Right kidney (tissue), 1 donor: ENCODE results near the gene TRPT1.

Experiments used
- DNase-seq: peaks from one replicate; pipeline ENCODE4 v3.0.0-alpha.2; 2016

TRPT1 gene

DNA sequence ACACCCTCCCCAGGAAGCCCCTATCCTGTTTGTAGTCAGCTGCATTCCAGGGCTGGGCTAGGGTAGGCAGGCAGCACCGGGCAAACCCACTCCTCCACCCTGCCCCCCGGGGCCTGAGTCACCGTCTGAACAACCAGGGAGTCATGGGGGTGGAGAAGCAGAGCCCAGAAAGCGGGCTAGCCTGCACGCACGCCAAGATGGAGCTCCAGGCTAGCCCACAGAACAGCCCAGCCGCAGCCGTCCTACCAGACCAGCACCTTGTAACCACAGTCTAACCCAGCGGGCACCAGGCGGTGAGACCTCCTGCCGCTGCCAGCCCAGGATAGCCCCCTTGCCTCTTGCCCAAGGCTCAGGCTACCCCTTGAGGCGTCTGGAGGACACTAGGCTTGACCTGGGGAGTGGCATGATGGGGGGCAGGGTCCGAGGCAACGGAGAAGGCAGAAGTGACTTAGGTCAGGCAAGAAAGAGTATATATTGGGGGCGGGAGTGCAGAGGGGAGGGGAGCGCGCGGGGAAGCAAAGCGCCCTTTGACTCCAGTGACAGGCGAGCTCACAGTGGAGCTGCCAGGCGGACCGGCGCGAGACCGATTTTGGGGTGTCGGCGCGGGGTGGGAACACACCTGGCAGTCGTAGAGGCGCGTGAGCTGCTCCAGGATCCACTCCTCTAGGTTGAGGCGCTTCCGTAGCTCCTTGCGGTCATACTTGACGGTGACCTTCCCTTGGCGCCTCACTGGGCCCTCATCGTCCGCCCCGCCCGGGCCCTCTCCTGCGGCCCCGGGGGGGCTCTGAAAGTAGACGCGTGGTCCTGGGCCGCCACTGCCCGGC is 20.0 kb upstream of the TRPT1 start:
- DNase-seq, result peak; percentile 56

GRCh38 chr11:64245401-64245796 is 19.4 kb upstream of the TRPT1 start:
- no peak for DNase-seq

DNA sequence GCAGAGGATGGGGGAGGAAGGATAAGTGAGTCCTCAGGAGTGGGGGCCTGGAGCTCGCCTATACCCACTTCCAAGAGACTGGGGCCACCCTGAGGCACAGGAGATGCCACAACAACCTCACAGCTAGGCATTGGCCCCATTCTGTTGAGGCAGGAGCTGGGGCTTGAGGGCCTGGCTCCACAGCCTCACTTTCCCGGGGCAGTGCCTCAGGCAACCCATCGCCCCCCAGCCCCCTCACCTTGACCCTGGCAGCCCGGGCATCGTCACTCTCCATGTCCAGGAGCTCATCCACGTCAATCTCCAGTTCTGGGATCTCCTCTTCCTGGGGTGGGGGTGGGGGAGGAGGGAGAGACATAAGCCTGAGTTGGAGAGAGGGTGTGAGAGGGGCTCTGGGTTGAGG is 19.0 kb upstream of the TRPT1 start:
- DNase-seq, result no peak

- DNase-seq, result no peak
Observed at GRCh38 chr11:64244107-64244506, 18.1 kb upstream of the TRPT1 start.

- no peak for DNase-seq
Observed at GRCh38 chr11:64243236-64243854, 17.4 kb upstream of the TRPT1 start.

DNA sequence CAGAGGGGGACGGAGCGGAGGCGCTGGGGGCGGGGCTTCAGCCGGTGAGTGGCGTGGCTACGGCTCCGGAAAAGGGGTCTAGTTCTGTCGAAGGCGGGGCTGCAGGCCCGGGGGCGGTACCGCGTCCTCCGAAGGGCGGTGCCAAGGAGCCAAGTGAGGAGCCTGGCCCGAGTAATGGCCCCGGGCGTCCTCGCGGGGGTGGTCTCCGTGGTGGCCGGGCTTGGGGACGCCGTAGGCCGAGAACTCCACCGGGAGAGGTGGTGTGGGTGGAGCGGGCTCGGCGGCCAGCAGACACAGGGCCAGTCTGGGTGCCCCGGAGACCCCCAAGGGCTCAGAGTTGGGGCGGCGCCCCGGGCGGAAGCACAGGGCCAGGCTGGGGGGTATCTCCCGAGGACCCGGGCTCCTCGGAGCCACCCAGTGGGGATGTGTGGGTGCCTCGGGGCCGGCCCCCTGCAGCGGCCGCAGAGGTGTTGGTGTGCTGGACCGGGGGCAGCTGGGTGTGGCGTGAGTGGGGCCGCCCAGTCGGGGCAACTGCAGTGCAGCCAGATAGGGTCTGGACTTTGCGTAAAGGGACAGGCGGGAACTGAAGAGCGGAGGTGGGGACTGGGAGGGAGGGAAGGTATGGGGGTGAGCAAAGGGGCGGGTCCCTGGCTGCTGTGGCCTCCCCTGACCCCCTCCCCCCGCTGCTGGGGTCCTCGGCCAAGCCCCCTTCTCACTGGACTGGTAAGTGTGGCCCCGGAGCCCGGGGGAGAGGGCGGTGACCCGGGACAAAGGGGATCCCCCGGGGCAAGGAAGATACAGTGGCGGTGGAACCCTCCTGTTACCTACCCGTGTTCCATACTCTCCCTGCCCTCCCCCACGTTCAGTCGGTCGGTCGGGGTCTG is 15.7 kb upstream of the TRPT1 start:
- DNase-seq, result peak; percentile 91

- peak; percentile 93 for DNase-seq
Observed at GRCh38 chr11:64241241-64241490, 15.2 kb upstream of the TRPT1 start.

DNA sequence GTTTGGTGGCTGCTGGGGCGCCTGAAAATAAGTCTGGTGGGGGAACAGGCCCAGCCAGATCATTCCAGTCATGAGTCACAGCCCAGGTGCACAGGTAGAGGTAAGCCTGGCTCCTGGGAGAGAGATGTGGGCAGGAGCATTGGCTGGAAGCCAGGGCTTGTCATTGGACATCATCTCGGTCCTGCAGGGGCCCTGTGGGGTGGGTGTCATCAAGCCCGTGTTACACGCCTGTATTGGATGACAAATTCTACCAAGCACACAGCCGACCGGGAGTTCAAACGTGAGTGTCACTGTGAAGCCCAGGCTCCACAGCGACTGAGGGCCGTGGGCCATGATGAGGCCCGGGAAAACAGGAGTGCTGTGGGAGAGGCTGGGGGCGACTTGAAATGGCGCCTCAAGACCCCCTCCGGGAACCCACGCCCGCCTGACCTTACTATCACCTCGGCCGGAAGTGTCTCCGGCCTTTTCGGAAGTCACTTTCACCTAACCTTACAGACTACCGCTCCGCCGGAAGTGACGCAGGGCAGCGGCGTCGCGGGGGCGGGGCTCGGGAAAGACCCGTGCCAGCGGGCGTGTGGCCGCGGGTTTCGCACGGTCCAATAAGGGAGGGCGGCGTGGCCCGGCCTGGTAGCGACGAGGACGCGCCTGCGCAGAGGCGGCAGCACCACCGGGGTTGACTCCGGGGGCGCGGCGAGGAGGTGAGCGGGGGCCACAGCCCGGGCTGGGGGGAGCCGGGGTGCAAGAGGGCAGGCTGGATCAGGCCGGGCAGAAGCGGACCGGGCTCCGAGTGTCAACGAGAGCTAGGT is 14.7 kb upstream of the TRPT1 start, which contains the start of gene FKBP2:
TSS of gene FKBP2 (plus strand) at position 661 of the 806 bp plus-strand sequence. CDS start 1,293 bp downstream, outside the sequence.
- DNase-seq, result no peak

GRCh38 chr11:64239662-64240434 is 13.9 kb upstream of the TRPT1 start:
- no peak for DNase-seq

DNA sequence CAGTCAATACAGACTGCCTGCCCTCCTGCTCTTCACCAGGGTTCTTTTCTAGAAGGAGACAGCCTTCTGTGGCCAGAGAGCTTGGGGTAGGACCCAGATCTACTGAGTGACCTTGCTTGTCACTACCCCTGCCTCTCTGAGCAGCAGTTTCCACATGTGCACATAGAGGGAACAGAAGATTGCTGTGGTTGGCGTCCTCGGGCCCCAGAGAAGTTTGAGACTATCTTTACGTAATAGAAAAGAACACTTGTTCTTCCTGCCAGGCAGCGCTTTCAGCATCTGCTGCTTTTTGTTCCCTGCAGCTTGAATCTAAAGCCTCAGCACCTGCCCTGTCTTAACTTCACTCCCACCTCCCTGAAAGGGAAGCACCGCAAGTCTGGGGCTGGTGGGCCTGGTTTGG is 13.0 kb upstream of the TRPT1 start:
- no peak for DNase-seq

GRCh38 chr11:64238076-64238475 is 12.1 kb upstream of the TRPT1 start:
- DNase-seq, result no peak

- DNase-seq, result no peak
Observed at GRCh38 chr11:64237484-64237951, 11.5 kb upstream of the TRPT1 start.

DNA sequence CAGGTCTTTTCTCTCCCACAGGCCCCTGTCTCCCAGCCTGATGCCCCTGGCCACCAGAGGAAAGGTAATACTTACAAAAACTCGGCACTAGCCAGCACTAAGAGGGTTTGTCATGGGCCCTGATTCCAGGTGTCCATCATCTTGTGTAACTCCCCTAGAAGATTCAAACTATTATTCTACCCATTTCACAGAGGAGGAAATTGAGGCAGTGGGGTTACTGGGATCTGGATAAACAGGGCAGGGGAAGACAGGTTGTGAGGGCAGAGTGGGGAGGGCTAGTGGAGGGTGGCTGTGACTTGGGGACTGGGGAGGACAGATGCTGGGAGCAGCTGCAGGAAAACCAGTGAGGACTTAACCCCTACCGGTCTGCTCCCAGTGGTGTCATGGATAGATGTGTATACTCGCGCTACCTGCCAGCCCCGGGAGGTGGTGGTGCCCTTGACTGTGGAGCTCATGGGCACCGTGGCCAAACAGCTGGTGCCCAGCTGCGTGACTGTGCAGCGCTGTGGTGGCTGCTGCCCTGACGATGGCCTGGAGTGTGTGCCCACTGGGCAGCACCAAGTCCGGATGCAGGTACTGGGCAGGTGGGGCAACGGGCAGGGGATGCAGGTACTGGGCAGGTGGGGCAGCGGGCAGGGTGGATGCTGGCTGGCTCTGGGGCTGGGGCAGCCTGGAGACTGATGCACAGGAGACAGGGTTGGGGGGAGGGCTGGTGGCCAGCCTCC is 9.6 kb upstream of the TRPT1 start:
- DNase-seq, result no peak

DNA sequence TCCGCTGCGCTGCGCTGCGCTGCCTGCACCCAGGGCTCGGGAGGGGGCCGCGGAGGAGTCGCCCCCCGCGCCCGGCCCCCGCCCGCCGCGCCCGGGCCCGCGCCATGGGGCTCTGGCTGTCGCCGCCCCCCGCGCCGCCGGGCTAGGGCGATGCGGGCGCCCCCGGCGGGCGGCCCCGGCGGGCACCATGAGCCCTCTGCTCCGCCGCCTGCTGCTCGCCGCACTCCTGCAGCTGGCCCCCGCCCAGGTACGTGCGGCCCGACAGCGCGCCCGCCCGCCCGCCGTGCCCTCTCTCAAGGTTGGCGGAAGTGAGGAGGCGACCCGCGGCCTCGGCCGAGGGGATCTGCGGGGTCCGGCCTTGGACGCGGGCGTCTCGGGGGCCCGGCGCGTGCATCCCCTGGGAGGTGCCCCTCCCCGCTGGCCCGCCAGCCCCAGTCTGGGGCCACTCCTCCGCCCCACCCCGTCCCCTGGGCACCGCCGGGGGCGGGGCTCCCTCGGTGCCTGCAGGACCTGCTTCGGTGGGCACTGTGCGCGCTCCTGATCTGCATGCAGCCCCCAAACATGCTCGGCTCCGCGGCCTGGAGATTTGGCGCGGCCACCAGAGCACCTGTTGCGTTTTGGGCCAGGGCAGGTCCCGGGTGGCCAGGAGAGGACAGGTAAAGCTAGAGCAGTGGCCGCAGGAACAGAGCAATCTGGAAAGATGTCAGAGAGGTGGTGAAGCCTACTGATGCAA is 8.8 kb upstream of the TRPT1 start:
- peak; percentile 77 for DNase-seq

- peak; percentile 80 for DNase-seq
Observed at GRCh38 chr11:64233913-64234586, 8.1 kb upstream of the TRPT1 start, which contains the start of gene VEGFB. Gene VEGFB, plus strand, starts transcription at chr11:64234584. Its CDS starts 250 bp downstream, at chr11:64234834.

GRCh38 chr11:64232967-64233315 is 7.0 kb upstream of the TRPT1 start:
- no peak for DNase-seq

GRCh38 chr11:64232182-64232966 is 6.4 kb upstream of the TRPT1 start:
- DNase-seq, result no peak

DNA sequence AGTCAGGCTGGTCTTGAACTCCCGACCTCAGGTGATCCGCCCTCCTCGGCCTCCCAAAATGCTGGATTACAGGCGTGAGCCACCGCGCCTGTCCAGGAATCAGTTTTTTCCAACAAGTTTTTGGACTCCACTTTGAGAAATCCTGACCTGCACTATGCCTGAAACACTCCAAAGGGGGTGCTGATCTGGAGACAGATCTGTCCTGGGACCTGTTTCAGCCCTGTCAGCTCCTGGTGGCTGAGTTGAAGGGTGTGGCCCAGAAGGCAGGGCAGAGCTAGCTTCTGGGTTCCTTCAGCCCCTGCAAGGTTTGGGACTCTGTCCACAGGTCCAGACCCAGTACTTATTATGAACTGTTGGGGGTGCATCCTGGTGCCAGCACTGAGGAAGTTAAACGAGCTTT is 5.6 kb upstream of the TRPT1 start:
- DNase-seq, result no peak

GRCh38 chr11:64230985-64231365 is 5.0 kb upstream of the TRPT1 start:
- DNase-seq, result no peak
